Omental fat pad (tissue), 4 donors: ENCODE measurements around the gene SHFL. TPM values are rescaled to one million over a fixed set of nuclear protein-coding genes. Genes with fewer than 3 reads are reported as not detected.

Experiments used
- ATAC-seq: fragments of 150-250 bp; one replicate; pipeline ENCODE4 v1.9.1; 2016; ENCODE audit warnings: mild to moderate bottlenecking, moderate library complexity; ENCODE audit not compliant: low FRiP score
- DNase-seq: peaks from one replicate; pipeline ENCODE4 v3.0.0-alpha.2; 2019; ENCODE audit warnings: low spot score
- total RNA-seq, 4 donors: library from RNA; depleted of rRNA; stranded (reverse); fragments of >200 nt; gene quantifications; one replicate each; pipeline ENCODE4 v1.1.0, GENCODE V29; 2016
- TF ChIP-seq, protein P1 (sequence below), 3 donors: fragments of 450-650 bp; IDR thresholded peaks; one replicate each; pipeline ENCODE4 v1.5.1; 2016 to 2017; ENCODE audit warnings: antibody characterized with exemption in 3 of 3, mild to moderate bottlenecking in 3 of 3, moderate library complexity in 2 of 3

Gene SHFL
- total RNA-seq, 4 donors from 2014 or later: 20.7 to 36.7 (median 27.7) TPM

DNA sequence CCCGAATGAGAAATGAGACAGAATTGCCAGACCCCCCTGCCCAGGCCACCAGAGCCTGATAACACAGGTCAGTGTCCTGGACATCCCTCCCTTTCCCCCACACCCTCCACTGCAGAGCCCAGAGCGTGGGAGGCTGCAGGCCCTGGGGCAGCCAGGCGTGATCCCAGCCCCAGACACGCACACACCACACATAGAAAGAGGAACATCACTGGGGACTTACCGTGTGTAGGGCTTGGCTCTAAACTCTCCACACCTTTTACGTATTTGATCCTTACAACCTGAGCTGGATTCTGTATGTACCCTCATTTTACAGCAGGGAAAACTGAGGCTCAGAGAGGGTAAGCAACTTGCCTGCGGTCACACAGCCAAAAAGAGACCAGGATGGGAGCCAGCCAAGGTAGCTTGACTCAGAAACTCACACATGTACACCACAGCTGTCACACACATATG, 16.7 kb downstream of the SHFL start:
- DNase-seq (no peak), ATAC-seq (no peak)
- TF ChIP-seq, protein P1, sequence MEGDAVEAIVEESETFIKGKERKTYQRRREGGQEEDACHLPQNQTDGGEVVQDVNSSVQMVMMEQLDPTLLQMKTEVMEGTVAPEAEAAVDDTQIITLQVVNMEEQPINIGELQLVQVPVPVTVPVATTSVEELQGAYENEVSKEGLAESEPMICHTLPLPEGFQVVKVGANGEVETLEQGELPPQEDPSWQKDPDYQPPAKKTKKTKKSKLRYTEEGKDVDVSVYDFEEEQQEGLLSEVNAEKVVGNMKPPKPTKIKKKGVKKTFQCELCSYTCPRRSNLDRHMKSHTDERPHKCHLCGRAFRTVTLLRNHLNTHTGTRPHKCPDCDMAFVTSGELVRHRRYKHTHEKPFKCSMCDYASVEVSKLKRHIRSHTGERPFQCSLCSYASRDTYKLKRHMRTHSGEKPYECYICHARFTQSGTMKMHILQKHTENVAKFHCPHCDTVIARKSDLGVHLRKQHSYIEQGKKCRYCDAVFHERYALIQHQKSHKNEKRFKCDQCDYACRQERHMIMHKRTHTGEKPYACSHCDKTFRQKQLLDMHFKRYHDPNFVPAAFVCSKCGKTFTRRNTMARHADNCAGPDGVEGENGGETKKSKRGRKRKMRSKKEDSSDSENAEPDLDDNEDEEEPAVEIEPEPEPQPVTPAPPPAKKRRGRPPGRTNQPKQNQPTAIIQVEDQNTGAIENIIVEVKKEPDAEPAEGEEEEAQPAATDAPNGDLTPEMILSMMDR (IDR thresholded peaks at IDR 0.05): no peak

DNA sequence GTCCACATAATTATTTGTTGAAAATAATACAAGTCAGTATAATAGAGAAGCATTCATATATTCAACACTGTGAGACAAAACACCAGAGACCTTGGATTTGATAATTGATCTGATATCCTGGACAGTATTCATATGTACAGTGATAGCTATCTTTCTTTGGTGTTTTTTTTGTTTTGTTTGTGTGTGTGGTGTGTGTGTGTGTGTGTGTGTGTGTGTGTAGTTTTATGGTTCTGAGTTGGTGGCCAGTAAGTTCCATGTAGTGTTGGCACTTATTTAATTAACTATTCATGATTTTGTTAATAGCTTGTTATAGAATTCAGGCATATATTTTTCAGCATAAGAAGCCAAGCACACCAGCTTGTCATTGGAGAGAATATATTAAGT, 18.0 kb downstream of the SHFL start:
- ATAC-seq (no peak), DNase-seq (no peak)
- TF ChIP-seq, protein P1 (IDR thresholded peaks at IDR 0.05): no peak

DNA sequence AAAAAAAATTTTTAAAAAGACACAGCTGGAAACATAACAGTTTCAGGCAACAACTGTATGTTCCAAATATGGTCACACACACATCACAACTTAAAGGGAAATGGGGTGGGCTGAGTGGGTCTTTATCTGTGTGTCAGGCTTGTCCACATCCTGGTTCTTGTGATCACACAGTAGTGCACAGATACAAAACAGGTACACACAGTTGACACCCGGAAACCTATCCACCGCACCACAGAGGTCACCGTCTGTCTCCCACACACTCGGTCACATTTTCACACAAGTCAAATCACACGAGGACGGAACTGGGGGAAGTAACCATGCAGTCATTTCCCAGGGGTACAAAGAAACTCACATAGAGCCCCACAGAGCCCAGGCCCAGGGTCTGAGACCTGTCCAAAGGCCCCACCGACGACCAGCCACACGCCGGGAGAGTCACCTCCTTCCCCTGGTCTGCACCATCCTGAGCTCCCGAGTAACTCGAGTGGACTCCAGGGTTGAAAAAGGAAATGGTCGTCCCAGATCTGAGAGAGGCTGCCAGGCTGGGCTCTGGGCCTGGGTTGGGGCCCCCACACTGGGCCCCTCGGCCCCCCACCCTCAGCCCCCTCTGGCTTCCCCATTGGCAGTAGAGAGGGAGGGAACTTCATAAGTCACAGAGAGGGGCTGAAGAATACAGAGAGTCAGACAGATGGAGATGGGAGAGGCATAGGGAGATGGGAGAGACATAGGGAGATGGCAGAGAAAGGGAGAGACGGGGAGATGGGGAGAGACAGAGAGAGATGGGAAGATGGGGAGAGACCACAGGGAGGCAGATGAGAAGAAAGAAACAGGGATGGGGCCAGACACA, 18.8 kb downstream of the SHFL start:
- DNase-seq (no peak), ATAC-seq (no peak)
- TF ChIP-seq, protein P1 (IDR thresholded peaks at IDR 0.05): no peak

DNA sequence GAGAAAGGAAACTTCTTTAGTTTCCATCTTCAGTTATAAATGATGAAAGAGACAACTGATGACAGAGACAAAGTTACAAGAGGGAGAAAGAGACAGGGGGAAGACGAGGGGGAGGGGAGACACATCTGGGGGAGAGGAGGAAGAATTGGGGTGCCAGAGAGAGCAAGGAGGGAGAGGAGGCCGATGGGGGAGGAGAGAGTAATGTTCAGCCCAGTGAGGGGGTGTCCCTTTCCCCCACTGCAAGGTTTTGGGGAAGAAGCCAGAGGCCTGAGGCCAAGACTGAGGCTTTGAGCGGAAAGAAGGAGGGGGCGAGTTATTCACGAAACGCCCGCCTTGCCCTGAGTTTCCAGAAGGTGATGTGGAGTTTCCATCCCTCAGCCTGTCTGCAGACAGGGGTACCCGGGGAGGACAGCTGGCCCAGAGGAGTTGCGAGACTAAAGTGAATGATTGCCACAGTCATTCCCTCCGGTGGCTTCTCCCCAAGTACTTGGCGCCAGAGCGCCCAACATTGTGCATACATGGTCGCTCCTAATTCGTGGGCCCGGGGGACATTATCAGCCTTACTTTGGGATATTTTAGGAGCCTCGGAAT, 19.5 kb downstream of the SHFL start:
- TF ChIP-seq, protein P1 (IDR thresholded peaks at IDR 0.05): no peak
- no peak for DNase-seq
- no peak for ATAC-seq

DNA sequence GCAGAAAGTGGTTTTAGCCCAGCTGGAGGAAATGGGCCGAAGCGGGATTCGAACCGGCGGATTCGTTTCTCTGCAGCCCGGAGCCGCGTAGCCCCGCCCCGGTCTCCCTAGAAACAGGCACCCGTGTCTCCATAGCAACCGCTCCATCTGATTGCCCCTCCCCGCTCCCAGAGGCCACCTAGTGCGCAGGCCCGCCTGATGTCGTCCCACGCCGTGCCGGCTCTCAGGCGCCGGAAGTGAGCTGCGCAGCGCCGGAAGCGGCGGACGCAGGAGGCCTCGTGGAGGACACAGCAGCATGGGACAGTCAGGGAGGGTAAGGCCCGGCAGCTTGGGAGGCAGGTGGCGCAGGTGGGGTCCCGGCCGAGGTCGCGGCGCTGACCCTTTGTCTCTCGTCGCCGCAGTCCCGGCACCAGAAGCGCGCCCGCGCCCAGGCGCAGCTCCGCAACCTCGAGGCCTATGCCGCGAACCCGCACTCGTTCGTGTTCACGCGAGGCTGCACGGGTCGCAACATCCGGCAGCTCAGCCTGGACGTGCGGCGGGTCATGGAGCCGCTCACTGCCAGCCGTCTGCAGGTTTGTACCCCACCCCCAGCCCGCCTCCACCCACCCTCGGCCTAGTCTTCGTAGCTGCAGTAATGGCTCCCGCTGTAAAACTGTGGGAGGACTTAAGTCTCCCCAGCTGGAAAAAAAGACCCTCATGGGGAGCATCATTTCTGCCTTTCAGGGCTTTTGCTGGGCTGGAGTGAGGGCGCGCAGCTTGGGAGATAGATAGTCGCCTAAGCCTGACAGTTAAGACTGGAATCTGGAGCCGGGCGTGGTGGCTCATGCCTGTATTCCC, 20.2 kb downstream of the SHFL start, which contains the start of gene PPAN:
Gene PPAN, plus strand, starts transcription at position 263 of the 837 bp plus-strand sequence. Its CDS starts 33 bp downstream, at position 296.
- DNase-seq (peak; percentile 94), ATAC-seq (peak; percentile 97)
- TF ChIP-seq, protein P1 (IDR thresholded peaks at IDR 0.05): no peak

DNA sequence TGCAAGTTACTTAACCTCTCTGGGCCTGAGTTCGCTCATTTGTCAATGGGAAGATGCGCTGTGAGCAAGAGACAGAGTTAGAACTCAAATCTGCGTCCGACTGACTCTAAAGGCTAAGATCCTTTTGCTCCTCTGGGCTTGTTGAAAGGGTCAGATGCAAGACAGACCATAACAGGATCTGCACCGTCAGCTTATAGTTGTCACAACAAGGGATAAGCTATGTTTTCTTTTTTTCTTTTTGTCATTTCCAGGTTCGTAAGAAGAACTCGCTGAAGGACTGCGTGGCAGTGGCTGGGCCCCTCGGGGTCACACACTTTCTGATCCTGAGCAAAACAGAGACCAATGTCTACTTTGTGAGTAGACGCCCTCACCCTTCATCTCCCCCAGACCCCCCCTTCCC, 21.1 kb downstream of the SHFL start:
- DNase-seq (no peak), ATAC-seq (no peak)
- TF ChIP-seq, protein P1 (IDR thresholded peaks at IDR 0.05): no peak
